ENCODE measurements around the gene ITM2C.

DNA sequence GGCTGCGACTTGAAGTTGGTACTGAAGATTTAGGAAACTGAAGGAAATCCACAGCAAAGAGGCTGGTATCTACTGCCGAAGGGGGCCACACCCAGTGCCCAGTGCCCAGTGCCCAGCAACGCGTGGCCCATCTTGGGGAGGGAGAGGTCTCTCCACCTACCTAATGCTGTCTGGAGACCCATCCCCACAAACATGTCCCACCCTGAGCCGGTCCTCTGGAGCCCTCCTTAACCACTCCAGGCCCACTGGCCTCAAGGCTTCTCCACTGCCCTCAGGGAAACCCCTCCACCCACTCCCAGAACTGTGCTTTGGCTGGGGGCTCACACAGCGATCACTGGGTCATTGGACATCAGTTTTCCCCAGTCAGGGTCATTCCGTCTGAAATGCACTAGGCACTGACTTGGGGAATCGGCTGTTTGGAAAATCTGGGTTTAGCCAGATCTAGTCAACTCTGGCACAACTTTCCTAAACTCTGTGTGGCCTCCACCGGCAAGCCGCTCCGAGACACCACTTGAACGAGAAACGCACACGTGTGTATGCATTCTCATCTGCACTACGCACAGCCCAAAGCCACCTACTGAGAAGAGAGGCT is 40.2 kb downstream of the ITM2C start:
- TF ChIP-seq CTCF (IDR thresholded peaks at IDR 0.05 in 4 of 5, conservative IDR thresholded peaks at IDR 0.05 in 1 of 5) (no peak), POLR2A (IDR thresholded peaks at IDR 0.05) (no peak)

Measured in gastrocnemius medialis (tissue), 4 donors.